IMR-90 (cell line): ENCODE measurements around the gene MICAL2. TPM values are rescaled to one million over a fixed set of nuclear protein-coding genes. Genes with fewer than 3 reads are reported as not detected.

Experiments used
- ATAC-seq: fragments of 200-7000 bp; cut with Tn5 transposase; 2 replicates; pipeline ENCODE4 v1.9.1; 2020; ENCODE audit warnings: low read depth, mild to moderate bottlenecking, moderate library complexity
- BruUV-seq: library from RNA; stranded (reverse); fragments of 400-500 nt; replicated peaks from 2 replicates; lab custom pipeline; 2021; lab: Mats Ljungman, UMichigan
- CTCF ChIA-PET: fragments of 300-600 bp; formaldehyde crosslinking; extraction: SDS; loops from one replicate; lab custom pipeline; 2021; ENCODE audit warnings: antibody characterized with exemption; lab: Yijun Ruan, JAX
- POLR2A ChIA-PET: fragments of 300-600 bp; sonication (Branson Sonifier 250); formaldehyde crosslinking; loops from one replicate; lab custom pipeline; 2022; ENCODE audit warnings: antibody characterized with exemption; ENCODE audit not compliant: unreplicated experiment; lab: Charles Lee
- DNase-seq: peaks from one replicate; pipeline ENCODE4 v3.0.0; 2013
- H2AFZ ChIP-seq: replicated peaks from 2 replicates; pipeline ENCODE3; 2013; ENCODE audit warnings: low read length, mild to moderate bottlenecking; ENCODE audit not compliant: poor library complexity
- H2AK5ac ChIP-seq: 2 replicates; pipeline ENCODE4 v1.6.1; 2013; ENCODE audit warnings: low read depth, low read length, inconsistent platforms
- H2AK9ac ChIP-seq: replicated peaks from 2 replicates; pipeline ENCODE3; 2013; ENCODE audit warnings: mild to moderate bottlenecking, low read depth, low read length, moderate library complexity; ENCODE audit not compliant: poor library complexity
- H2BK120ac ChIP-seq: 2 replicates; pipeline ENCODE4 v1.6.1; 2013; ENCODE audit warnings: low read depth, low read length, inconsistent platforms
- H2BK15ac ChIP-seq: 3 replicates; pipeline ENCODE4 v1.6.1; 2013; ENCODE audit warnings: low read depth, low read length, inconsistent platforms
- H2BK20ac ChIP-seq: 2 replicates; pipeline ENCODE4 v1.6.1; 2013; ENCODE audit warnings: low read depth, mild to moderate bottlenecking, inconsistent platforms, low read length, moderate library complexity
- H2BK5ac ChIP-seq: 2 replicates; pipeline ENCODE4 v1.6.1; 2013; ENCODE audit warnings: mild to moderate bottlenecking, low read depth, low read length, inconsistent platforms; ENCODE audit not compliant: poor library complexity, severe bottlenecking
- H3K14ac ChIP-seq: replicated peaks from 2 replicates; pipeline ENCODE4 v1.6.1; 2013; ENCODE audit warnings: low read depth, low read length, inconsistent platforms
- H3K18ac ChIP-seq: 2 replicates; pipeline ENCODE4 v1.6.1; 2013; ENCODE audit warnings: low read depth, low read length, control low read depth
- H3K23ac ChIP-seq: 2 replicates; pipeline ENCODE4 v1.6.1; 2013; ENCODE audit warnings: low read depth, low read length, inconsistent platforms
- H3K27ac ChIP-seq: 2 replicates; pipeline ENCODE4 v1.5.1; 2013; ENCODE audit warnings: mild to moderate bottlenecking, control low read depth, low read length; ENCODE audit not compliant: insufficient read depth
- H3K27me3 ChIP-seq: 2 replicates; pipeline ENCODE4 v1.6.1; 2013; ENCODE audit warnings: low read length; ENCODE audit not compliant: control insufficient read depth, insufficient read depth
- H3K36me3 ChIP-seq: 2 replicates; pipeline ENCODE4 v1.6.1; 2013; ENCODE audit warnings: low read length, mixed read lengths; ENCODE audit not compliant: control insufficient read depth, insufficient read depth
- H3K4ac ChIP-seq: 2 replicates; pipeline ENCODE4 v1.6.1; 2013; ENCODE audit warnings: low read depth, low read length, inconsistent platforms
- H3K4me1 ChIP-seq: 2 replicates; pipeline ENCODE4 v1.6.1; 2013; ENCODE audit warnings: low read length, mixed read lengths; ENCODE audit not compliant: control insufficient read depth, insufficient read depth
- H3K4me2 ChIP-seq: 2 replicates; pipeline ENCODE4 v1.6.1; 2013; ENCODE audit warnings: low read depth, mild to moderate bottlenecking, control low read depth, low read length, moderate library complexity
- H3K4me3 ChIP-seq: 2 replicates; pipeline ENCODE4 v1.5.1; 2013; ENCODE audit warnings: low read depth, mild to moderate bottlenecking, control low read depth, low read length, moderate library complexity; ENCODE audit not compliant: insufficient read depth
- H3K56ac ChIP-seq: 2 replicates; pipeline ENCODE4 v1.6.1; 2013; ENCODE audit warnings: low read length, inconsistent platforms; ENCODE audit not compliant: insufficient read depth; ENCODE audit errors: extremely low read depth
- H3K79me1 ChIP-seq, 2 experiments: 2 replicates each; pipeline ENCODE4 v1.6.1; 2013; ENCODE audit warnings: low read length in 2 of 2, inconsistent platforms in 1 of 2, low read depth in 1 of 2
- H3K9ac ChIP-seq: 2 replicates; pipeline ENCODE4 v1.6.1; 2013; ENCODE audit warnings: low read depth, low read length, control low read depth
- H3K9me1 ChIP-seq: 2 replicates; pipeline ENCODE4 v1.6.1; 2013; ENCODE audit warnings: low read length, inconsistent platforms; ENCODE audit not compliant: insufficient read depth
- H3K9me3 ChIP-seq: 2 replicates; pipeline ENCODE4 v1.6.1; 2013; ENCODE audit warnings: low read length; ENCODE audit not compliant: control insufficient read depth, insufficient read depth
- H4K20me1 ChIP-seq: 2 replicates; pipeline ENCODE4 v1.6.1; 2013; ENCODE audit warnings: low read length, inconsistent platforms; ENCODE audit not compliant: insufficient read depth
- H4K5ac ChIP-seq: 2 replicates; pipeline ENCODE4 v1.6.1; 2013; ENCODE audit warnings: mild to moderate bottlenecking, low read depth, low read length, control low read depth
- H4K8ac ChIP-seq, 2 experiments: 2 replicates each; pipeline ENCODE4 v1.6.1; 2013; ENCODE audit warnings: low read depth in 2 of 2, low read length in 2 of 2, control low read depth in 1 of 2, inconsistent platforms in 1 of 2
- H4K91ac ChIP-seq: 2 replicates; pipeline ENCODE4 v1.6.1; 2013; ENCODE audit warnings: low read depth, low read length, inconsistent platforms; ENCODE audit not compliant: insufficient read depth
- CEBPB ChIP-seq: IDR thresholded peaks from 2 replicates; pipeline ENCODE4 v1.6.1; 2012; ENCODE audit warnings: low read depth, low read length, improper control_type of control experiment
- CTCF ChIP-seq: conservative IDR thresholded peaks from 2 replicates; pipeline ENCODE4 v1.5.1; 2012; ENCODE audit warnings: mild to moderate bottlenecking, low read depth, low read length, improper control_type of control experiment
- FOS ChIP-seq: fragments of 150-350 bp; IDR thresholded peaks from 2 replicates; pipeline ENCODE4 v1.6.1; 2016; ENCODE audit warnings: low read depth, low read length
- MAFK ChIP-seq: IDR thresholded peaks from 2 replicates; pipeline ENCODE4 v1.6.1; 2012; ENCODE audit warnings: low read depth, low read length, improper control_type of control experiment
- POLR2A ChIP-seq: IDR thresholded peaks from 2 replicates; pipeline ENCODE4 v1.6.1; 2012; ENCODE audit warnings: mild to moderate bottlenecking, low read depth, low read length
- RFX5 ChIP-seq: IDR thresholded peaks from 2 replicates; pipeline ENCODE4 v1.8.0; 2012; ENCODE audit warnings: low read depth, mild to moderate bottlenecking, low read length, moderate library complexity
- SMC3 ChIP-seq: fragments of 150-350 bp; IDR thresholded peaks from 2 replicates; pipeline ENCODE4 v1.6.1; 2016; ENCODE audit warnings: low read depth, mild to moderate bottlenecking, antibody characterized with exemption, low read length, moderate library complexity
- WGBS, 2 experiments: methylation state at CpG; one replicate each; pipeline versions ENCODE4 v1.1.5 to v1.1.7; 2013; ENCODE audit warnings: missing lambda C conversion rate in 2 of 2; ENCODE audit not compliant: insufficient read length in 1 of 2; ENCODE audit errors: extremely low coverage in 2 of 2; 5-methylcytosine and 5-hydroxymethylcytosine counted together
- dilution Hi-C: fragments of 300-500 bp; cut with HindIII; formaldehyde crosslinking; loops from one replicate; pipeline ENCODE4 v1.14.3; 2018; ENCODE audit warnings: low sequenced_read_pairs; ENCODE audit not compliant: unreplicated experiment
- in situ Hi-C: fragments of 300-500 bp; cut with MboI; formaldehyde crosslinking; loops from 3 replicates; pipeline ENCODE4 v1.14.3; 2019; ENCODE audit warnings: low sequenced_read_pairs, inconsistent platforms, mixed read lengths
- intact Hi-C: fragments of 100-400 bp; cut with micrococcal nuclease; formaldehyde crosslinking; loops from 2 replicates; pipeline ENCODE4 v1.10.0; 2022
- polyA plus RNA-seq, 3 experiments: library from polyadenylated mRNA; depleted of rRNA; stranded (reverse); fragments of >200 nt; gene quantifications; 2 replicates each; pipeline ENCODE4 v1.2.3, GENCODE V29; 2012; ENCODE audit warnings: low replicate concordance in 1 of 3
- total RNA-seq: library from RNA; depleted of rRNA; stranded (reverse); fragments of >200 nt; gene quantifications from 2 replicates; pipeline ENCODE4 v1.2.3, GENCODE V29; 2012

Gene MICAL2
- total and polyA plus RNA-seq, 2 of the 4 experiments (the other 2 are of a cell fraction) = 170 to 336 TPM

GRCh38 chr11:12219757-12220156 lies 109.4 kb downstream of the MICAL2 start:
- no peak overlapping the region for H4K5ac ChIP-seq
- peaks cover 56% of the 10 kb centered on the region for H3K9me1 ChIP-seq
- H2BK15ac ChIP-seq = no peak overlapping the region
- H3K4me2 ChIP-seq = no peak overlapping the region
- H2BK120ac ChIP-seq = no peak overlapping the region
- H2BK20ac ChIP-seq = peak overlapping the region; percentile 8; the same call in 1 of the 2 replicates
- no peak for ATAC-seq
- H3K27me3 ChIP-seq = no peaks in the 10 kb centered on the region
- POLR2A ChIA-PET = interaction anchor here (0.6 kb wide), 1 partner anchor 229 kb away, joined by 10 read pairs; no protein-coding TSS in a partner anchor
- no peak overlapping the region for H3K56ac ChIP-seq
- no peaks in the 10 kb centered on the region for H4K20me1 ChIP-seq
- DNase-seq = peak; percentile 37
- no peak overlapping the region for H3K27ac ChIP-seq
- peak overlapping the region in 1 of 2 experiments; percentile 15; a peak in 1 of 4 replicates for H4K8ac ChIP-seq
- H3K23ac ChIP-seq = no peak overlapping the region
- no peak overlapping the region for H2AK9ac ChIP-seq
- no peaks in the 10 kb centered on the region for H3K9me3 ChIP-seq
- H3K4ac ChIP-seq = no peak overlapping the region
- CTCF ChIA-PET = no interaction called here
- H2AK5ac ChIP-seq = peak overlapping the region; percentile 6; the same call in 1 of the 2 replicates
- H3K18ac ChIP-seq = no peak overlapping the region
- H2AFZ ChIP-seq = no peak overlapping the region
- no TSS peak for BruUV-seq
- peaks cover 70% of the 10 kb centered on the region for H3K36me3 ChIP-seq
- dilution Hi-C loops (no loop called here), in situ Hi-C loops (no loop called here), intact Hi-C loops (no loop called here)
- H3K4me3 ChIP-seq = no peak overlapping the region
- no peak overlapping the region for H3K9ac ChIP-seq
- no CpG with 5 or more reads among the region's 6 CpGs for WGBS, 2 experiments
- no peak overlapping the region for H2BK5ac ChIP-seq
- peaks cover 61 to 99% of the 10 kb centered on the region in 2 experiments for H3K79me1 ChIP-seq
- TF ChIP-seq FOS (no peak), MAFK (no peak), POLR2A (no peak), CEBPB (no peak), RFX5 (no peak), SMC3 (no peak), CTCF (no peak)
- no peak overlapping the region; the same call in 1 of the 2 replicates for H3K14ac ChIP-seq
- H4K91ac ChIP-seq = no peak overlapping the region
- H3K4me1 ChIP-seq = peaks cover 31% of the 10 kb centered on the region
